Measurements from ENCODE around the gene EGLN3.

DNA sequence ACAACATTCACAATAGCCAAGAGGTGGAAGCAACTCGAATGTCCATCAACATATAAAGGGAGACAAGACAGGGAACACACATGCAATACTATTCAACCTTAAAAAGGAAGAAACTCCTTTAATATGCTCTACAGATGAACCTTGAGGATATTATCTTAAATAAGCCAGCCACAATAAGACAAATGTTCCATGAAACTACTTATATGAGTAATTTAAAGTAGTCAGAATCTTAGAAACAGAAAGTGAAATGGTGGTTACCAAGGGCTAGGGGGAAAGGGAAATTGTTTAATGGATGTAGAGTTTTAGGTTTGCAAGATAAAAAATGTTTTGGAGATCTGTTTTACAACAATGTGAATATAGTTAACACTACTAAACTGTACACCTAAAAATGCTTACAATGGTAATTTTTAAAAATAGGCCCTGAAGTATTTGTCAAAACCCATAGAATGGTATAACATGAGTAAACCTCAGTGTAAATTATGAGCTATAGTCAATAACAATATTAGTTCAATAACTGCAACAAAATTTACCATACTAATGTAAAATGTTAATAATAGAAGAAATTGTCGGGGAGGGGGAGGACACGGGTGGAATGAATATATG is 71.1 kb downstream of the EGLN3 start:
- TF ChIP-seq, protein P1, sequence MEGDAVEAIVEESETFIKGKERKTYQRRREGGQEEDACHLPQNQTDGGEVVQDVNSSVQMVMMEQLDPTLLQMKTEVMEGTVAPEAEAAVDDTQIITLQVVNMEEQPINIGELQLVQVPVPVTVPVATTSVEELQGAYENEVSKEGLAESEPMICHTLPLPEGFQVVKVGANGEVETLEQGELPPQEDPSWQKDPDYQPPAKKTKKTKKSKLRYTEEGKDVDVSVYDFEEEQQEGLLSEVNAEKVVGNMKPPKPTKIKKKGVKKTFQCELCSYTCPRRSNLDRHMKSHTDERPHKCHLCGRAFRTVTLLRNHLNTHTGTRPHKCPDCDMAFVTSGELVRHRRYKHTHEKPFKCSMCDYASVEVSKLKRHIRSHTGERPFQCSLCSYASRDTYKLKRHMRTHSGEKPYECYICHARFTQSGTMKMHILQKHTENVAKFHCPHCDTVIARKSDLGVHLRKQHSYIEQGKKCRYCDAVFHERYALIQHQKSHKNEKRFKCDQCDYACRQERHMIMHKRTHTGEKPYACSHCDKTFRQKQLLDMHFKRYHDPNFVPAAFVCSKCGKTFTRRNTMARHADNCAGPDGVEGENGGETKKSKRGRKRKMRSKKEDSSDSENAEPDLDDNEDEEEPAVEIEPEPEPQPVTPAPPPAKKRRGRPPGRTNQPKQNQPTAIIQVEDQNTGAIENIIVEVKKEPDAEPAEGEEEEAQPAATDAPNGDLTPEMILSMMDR (conservative IDR thresholded peaks at IDR 0.05; ENCODE audit: low read length): no peak
- no peak for TF ChIP-seq EZH2phosphoT487 (IDR thresholded peaks at IDR 0.05; ENCODE audit: borderline replicate concordance)
